Omental fat pad (tissue), 4 donors: Measurements from ENCODE around the gene TSPAN16. TPM values are rescaled to one million over a fixed set of nuclear protein-coding genes. Genes with fewer than 3 reads are reported as not detected.

Source experiments
- ATAC-seq: fragments of 150-250 bp; one replicate; pipeline ENCODE4 v1.9.1; 2016; ENCODE audit warnings: mild to moderate bottlenecking, moderate library complexity; ENCODE audit not compliant: low FRiP score
- DNase-seq: peaks from one replicate; pipeline ENCODE4 v3.0.0-alpha.2; 2019; ENCODE audit warnings: low spot score
- total RNA-seq, 4 donors: library from RNA; depleted of rRNA; stranded (reverse); fragments of >200 nt; gene quantifications; one replicate each; pipeline ENCODE4 v1.1.0, GENCODE V29; 2016
- TF ChIP-seq, protein P1 (sequence below), 3 donors: fragments of 450-650 bp; IDR thresholded peaks; one replicate each; pipeline ENCODE4 v1.5.1; 2016 to 2017; ENCODE audit warnings: antibody characterized with exemption in 3 of 3, mild to moderate bottlenecking in 3 of 3, moderate library complexity in 2 of 3

Gene TSPAN16
- total RNA-seq, 4 donors from 2014 or later = not detected

DNA sequence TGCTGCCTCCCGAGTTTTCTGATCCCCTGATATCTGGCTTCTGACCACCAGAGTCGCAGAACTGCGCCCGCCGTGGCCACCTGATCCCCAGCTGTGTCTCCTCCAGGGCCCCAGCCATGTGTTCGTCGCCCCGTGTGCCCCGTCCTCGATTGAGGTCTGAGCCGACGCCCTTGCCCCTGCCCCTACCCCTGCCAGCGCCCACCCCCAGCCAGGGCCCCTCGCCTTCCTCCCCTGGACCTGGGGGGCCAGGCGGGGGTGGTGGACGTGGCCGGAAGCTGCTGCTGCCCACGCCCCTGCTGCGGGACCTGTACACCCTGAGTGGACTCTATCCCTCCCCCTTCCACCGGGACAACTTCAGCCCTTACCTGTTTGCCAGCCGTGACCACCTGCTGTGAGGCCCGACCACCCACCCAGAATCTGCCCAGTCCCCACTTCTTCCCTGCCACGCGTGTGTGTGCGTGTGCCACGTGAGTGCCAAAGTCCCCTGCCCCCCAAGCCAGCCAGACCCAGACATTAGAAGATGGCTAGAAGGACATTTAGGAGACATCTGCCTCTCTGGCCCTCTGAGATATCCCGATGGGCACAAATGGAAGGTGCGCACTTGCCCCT, 68.4 kb downstream of the TSPAN16 start:
- DNase-seq (no peak), ATAC-seq (no peak)
- TF ChIP-seq, protein P1, sequence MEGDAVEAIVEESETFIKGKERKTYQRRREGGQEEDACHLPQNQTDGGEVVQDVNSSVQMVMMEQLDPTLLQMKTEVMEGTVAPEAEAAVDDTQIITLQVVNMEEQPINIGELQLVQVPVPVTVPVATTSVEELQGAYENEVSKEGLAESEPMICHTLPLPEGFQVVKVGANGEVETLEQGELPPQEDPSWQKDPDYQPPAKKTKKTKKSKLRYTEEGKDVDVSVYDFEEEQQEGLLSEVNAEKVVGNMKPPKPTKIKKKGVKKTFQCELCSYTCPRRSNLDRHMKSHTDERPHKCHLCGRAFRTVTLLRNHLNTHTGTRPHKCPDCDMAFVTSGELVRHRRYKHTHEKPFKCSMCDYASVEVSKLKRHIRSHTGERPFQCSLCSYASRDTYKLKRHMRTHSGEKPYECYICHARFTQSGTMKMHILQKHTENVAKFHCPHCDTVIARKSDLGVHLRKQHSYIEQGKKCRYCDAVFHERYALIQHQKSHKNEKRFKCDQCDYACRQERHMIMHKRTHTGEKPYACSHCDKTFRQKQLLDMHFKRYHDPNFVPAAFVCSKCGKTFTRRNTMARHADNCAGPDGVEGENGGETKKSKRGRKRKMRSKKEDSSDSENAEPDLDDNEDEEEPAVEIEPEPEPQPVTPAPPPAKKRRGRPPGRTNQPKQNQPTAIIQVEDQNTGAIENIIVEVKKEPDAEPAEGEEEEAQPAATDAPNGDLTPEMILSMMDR (IDR thresholded peaks at IDR 0.05) = no peak

DNA sequence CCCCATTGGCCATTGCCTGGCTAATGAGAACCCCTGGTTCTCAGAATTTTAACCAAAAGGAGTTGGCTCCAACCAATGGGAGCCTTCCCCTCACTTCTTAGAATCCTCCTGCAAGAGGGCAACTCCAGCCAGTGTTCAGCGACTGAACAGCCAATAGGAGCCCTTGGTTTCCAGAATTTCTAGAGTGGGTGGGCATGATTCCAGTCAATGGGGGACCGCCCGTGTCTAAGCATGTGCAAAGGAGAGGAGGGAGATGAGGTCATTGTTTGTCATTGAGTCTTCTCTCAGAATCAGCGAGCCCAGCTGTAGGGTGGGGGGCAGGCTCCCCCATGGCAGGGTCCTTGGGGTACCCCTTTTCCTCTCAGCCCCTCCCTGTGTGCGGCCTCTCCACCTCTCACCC, 69.0 kb downstream of the TSPAN16 start:
- ATAC-seq (no peak), DNase-seq (no peak)
- TF ChIP-seq, protein P1 (IDR thresholded peaks at IDR 0.05) = no peak

Other genes starting within 250 kb of the TSPAN16 start
- gene LDLR, start 206.7 kb upstream of the TSPAN16 start, total RNA-seq = 100 to 1,000 TPM in 2 of 4 donors, 10 to 100 TPM in 2; 21.2 to 397 (median 114) TPM
- 1 to 10 TPM; 1.2 to 2.8 (median 1.5) TPM for gene SPC24, start 140.4 kb upstream of the TSPAN16 start, total RNA-seq
- 100 to 1,000 TPM; 177 to 383 (median 325) TPM for gene KANK2, start 98.6 kb upstream of the TSPAN16 start, total RNA-seq
- gene ANGPTL8, start 56.5 kb upstream of the TSPAN16 start, total RNA-seq = 1 to 10 TPM; 1.2 to 4.7 (median 2.9) TPM
- 100 to 1,000 TPM in 1 of 4 donors, 10 to 100 TPM in 3; 17.1 to 109 (median 41.4) TPM for gene DOCK6, start 33.6 kb upstream of the TSPAN16 start, total RNA-seq
- gene RAB3D, start 43.5 kb downstream of the TSPAN16 start, total RNA-seq = 10 to 100 TPM in 3 of 4 donors, 1 to 10 TPM in 1; 8.6 to 33.3 (median 16.8) TPM
- 100 to 1,000 TPM; 144 to 252 (median 185) TPM for gene TMEM205, start 50.1 kb downstream of the TSPAN16 start, total RNA-seq
- gene CCDC159, start 50.4 kb downstream of the TSPAN16 start, total RNA-seq = 10 to 100 TPM; 12.0 to 22.4 (median 16.6) TPM
- 10 to 100 TPM in 3 of 4 donors, 1 to 10 TPM in 1; 10.0 to 30.6 (median 13.9) TPM for gene PLPPR2, start 59.3 kb downstream of the TSPAN16 start, total RNA-seq
- gene SWSAP1, start 78.5 kb downstream of the TSPAN16 start, total RNA-seq = 1 to 10 TPM in 3 of 4 donors, under 1 TPM in 1; 0.48 to 3.8 (median 1.6) TPM
- 10 to 100 TPM in 1 of 4 donors, 1 to 10 TPM in 3; 3.8 to 13.7 (median 6.3) TPM for gene EPOR, start 88.2 kb downstream of the TSPAN16 start, total RNA-seq
- gene RGL3, start 123.2 kb downstream of the TSPAN16 start, total RNA-seq = 10 to 100 TPM in 1 of 4 donors, 1 to 10 TPM in 3; 5.9 to 22.9 (median 7.3) TPM
- gene ODAD3, start 139.0 kb downstream of the TSPAN16 start, total RNA-seq = under 1 TPM in 1 of 4 donors, not detected in 3; 0.46 TPM
- 100 to 1,000 TPM in 1 of 4 donors, 10 to 100 TPM in 3; 65.6 to 101 (median 87.6) TPM for gene PRKCSH, start 139.5 kb downstream of the TSPAN16 start, total RNA-seq
- gene ELAVL3, start 184.9 kb downstream of the TSPAN16 start, total RNA-seq = not detected
- 1 to 10 TPM; 3.3 to 8.4 (median 5.3) TPM for gene ZNF653, start 209.7 kb downstream of the TSPAN16 start, total RNA-seq
- 10 to 100 TPM; 25.0 to 63.1 (median 33.2) TPM for gene ECSIT, start 233.0 kb downstream of the TSPAN16 start, total RNA-seq
- 10 to 100 TPM in 2 of 4 donors, 1 to 10 TPM in 2; 6.4 to 43.8 (median 14.5) TPM for gene CNN1, start 242.7 kb downstream of the TSPAN16 start, total RNA-seq